Transverse colon (tissue), 4 donors: ENCODE results near the gene MTA2. TPM values are rescaled to one million over a fixed set of nuclear protein-coding genes. Genes with fewer than 3 reads are reported as not detected.

Experiments
- DNase-seq: peaks from one replicate; pipeline ENCODE4 v3.0.0-alpha.2; 2019
- H3K27ac ChIP-seq, 4 donors: fragments of 200-600 bp; sonication (generic); 2 replicates each; pipeline ENCODE4 v1.5.1; 2016 to 2018; ENCODE audit warnings: inconsistent platforms in 4 of 4
- H3K27me3 ChIP-seq: fragments of 200-600 bp; sonication (generic); 2 replicates; pipeline ENCODE4 v1.5.1; 2017; ENCODE audit warnings: inconsistent platforms
- H3K36me3 ChIP-seq, 4 donors: fragments of 200-600 bp; sonication (generic); 2 replicates each; pipeline ENCODE4 v1.5.1; 2017 to 2019; ENCODE audit warnings: inconsistent platforms in 4 of 4
- H3K4me1 ChIP-seq, 4 donors: fragments of 200-600 bp; sonication (generic); 2 replicates each; pipeline ENCODE4 v1.5.1; 2017 to 2020; ENCODE audit warnings: inconsistent platforms in 4 of 4
- H3K4me3 ChIP-seq, 4 donors: fragments of 200-600 bp; sonication (generic); 1 replicate in 1 of 4; 2 replicates in 3 of 4; pipeline versions ENCODE4 v1.5.1 to v1.6.1; 2017 to 2019; ENCODE audit warnings: inconsistent platforms in 4 of 4
- H3K9me3 ChIP-seq, 2 donors: fragments of 200-600 bp; sonication (generic); 2 replicates each; pipeline ENCODE4 v1.5.1; 2017 to 2019; ENCODE audit warnings: inconsistent platforms in 2 of 2
- CTCF ChIP-seq, 5 experiments: fragments of 200-600 bp in 3 of 5; fragments of 450-650 bp in 2 of 5; sonication (generic) in 3 of 5; IDR thresholded peaks; 1 replicate in 2 of 5; 2 replicates in 3 of 5; pipeline ENCODE4 v1.5.1; 2016 to 2017; ENCODE audit warnings: antibody characterized with exemption in 5 of 5, inconsistent platforms in 3 of 5, mild to moderate bottlenecking in 2 of 5, moderate library complexity in 1 of 5
- EP300 ChIP-seq: sonication (generic); formaldehyde crosslinking; IDR thresholded peaks from one replicate; pipeline ENCODE4 v1.6.1; 2017; ENCODE audit warnings: antibody characterized with exemption, low read depth
- POLR2A ChIP-seq: fragments of 450-650 bp; IDR thresholded peaks from one replicate; pipeline ENCODE4 v1.6.1; 2016; ENCODE audit warnings: antibody characterized with exemption, mild to moderate bottlenecking, moderate library complexity
- POLR2AphosphoS5 ChIP-seq, 3 donors: sonication (generic); formaldehyde crosslinking; IDR thresholded peaks; one replicate each; pipeline ENCODE4 v1.6.1; 2016; ENCODE audit warnings: antibody characterized with exemption in 3 of 3
- WGBS, 2 donors: methylation state at CpG; one replicate each; pipeline ENCODE4 v1.1.5; 2018; ENCODE audit warnings: low coverage in 1 of 2; 5-methylcytosine and 5-hydroxymethylcytosine counted together
- in situ Hi-C, 4 donors: fragments of 200-750 bp; cut with MboI; loops; one replicate each; pipeline versions ENCODE4 v1.15.0 to v1.15.1; 2017; ENCODE audit warnings: low sequenced_read_pairs in 3 of 4, low pct_ligation_motif_present in 1 of 4, low pct_unique_long_range_greater_than_20kb in 1 of 4
- intact Hi-C: fragments of 100-400 bp; cut with DNase I; formaldehyde crosslinking; loops from one replicate; pipeline ENCODE4 v1.15.1; 2023; ENCODE audit warnings: low total_unique reads
- total RNA-seq, 4 donors: library from RNA; depleted of rRNA; stranded (reverse); fragments of >200 nt; gene quantifications; one replicate each; pipeline ENCODE4 v1.1.0, GENCODE V29; 2016

The MTA2 gene
- total RNA-seq, 4 donors from 2014 or later, result 42.0 to 80.1 (median 62.1) TPM

- no peaks in the 10 kb centered on the region for H3K9me3 ChIP-seq
- H3K27me3 ChIP-seq, result no peaks in the 10 kb centered on the region
- WGBS, 2 donors, result 68 to 80% methylated on average over 1 to 28 of the region's 28 CpGs
- peak overlapping the region; percentile 67 to 86 (median 82) for H3K4me3 ChIP-seq
- no peak for TF ChIP-seq CTCF (IDR thresholded peaks at IDR 0.05)
- no peak for TF ChIP-seq POLR2AphosphoS5 (IDR thresholded peaks at IDR 0.05)
- no peak for TF ChIP-seq EP300
- H3K4me1 ChIP-seq, result peaks cover 16 to 24% (median 20%) of the 10 kb centered on the region in 4 donors
- no peak for DNase-seq
- H3K36me3 ChIP-seq, result no peaks in the 10 kb centered on the region
- intact Hi-C loops (no loop called here), in situ Hi-C loops (no loop called here)
- H3K27ac ChIP-seq, result peak overlapping the region; percentile 93 to 97 (median 95)
Observed at GRCh38 chr11:62610814-62611704, 9.4 kb upstream of the MTA2 start.

- Histone ChIP-seq H3K4me3 (no peak overlapping the region), H3K36me3 (no peaks in the 10 kb centered on the region), H3K27ac (no peak overlapping the region), H3K4me1 (peaks cover 16 to 24% (median 20%) of the 10 kb centered on the region in 4 donors), H3K27me3 (no peaks in the 10 kb centered on the region), H3K9me3 (no peaks in the 10 kb centered on the region)
- DNase-seq, result no peak
- intact Hi-C loops, result no loop called here
- no peak for TF ChIP-seq CTCF (IDR thresholded peaks at IDR 0.05)
- in situ Hi-C loops, result no loop called here
- WGBS, 2 donors, result 75 to 94% methylated on average over 3 to 6 of the region's 6 CpGs
Observed at GRCh38 chr11:62610403-62610802, 8.7 kb upstream of the MTA2 start.

GRCh38 chr11:62608776-62609175 lies 7.1 kb upstream of the MTA2 start:
- H3K27me3 ChIP-seq, result no peaks in the 10 kb centered on the region
- H3K4me3 ChIP-seq, result no peak overlapping the region
- TF ChIP-seq POLR2A, result no peak
- TF ChIP-seq CTCF (IDR thresholded peaks at IDR 0.05), result no peak
- no peak for TF ChIP-seq EP300
- TF ChIP-seq POLR2AphosphoS5 (IDR thresholded peaks at IDR 0.05), result no peak
- H3K27ac ChIP-seq, result no peak overlapping the region
- intact Hi-C loops, result no loop called here
- in situ Hi-C loops, result no loop called here
- DNase-seq, result no peak
- H3K9me3 ChIP-seq, result no peaks in the 10 kb centered on the region
- WGBS, 2 donors, result 88% methylated on average over 12 of the region's 12 CpGs; no CpG with 5 or more reads in 1 of the 2 donors
- H3K36me3 ChIP-seq, result no peaks in the 10 kb centered on the region
- peaks cover 16 to 28% (median 20%) of the 10 kb centered on the region in 4 donors for H3K4me1 ChIP-seq

GRCh38 chr11:62607714-62608113 lies 6.0 kb upstream of the MTA2 start:
- no peaks in the 10 kb centered on the region for H3K36me3 ChIP-seq
- in situ Hi-C loops (no loop called here), intact Hi-C loops (no loop called here)
- 78 to 80% methylated on average over 4 of the region's 4 CpGs for WGBS, 2 donors
- peaks cover 11 to 30% (median 17%) of the 10 kb centered on the region in 4 donors for H3K4me1 ChIP-seq
- TF ChIP-seq EP300 (no peak), POLR2AphosphoS5 (IDR thresholded peaks at IDR 0.05) (no peak), POLR2A (no peak), CTCF (IDR thresholded peaks at IDR 0.05) (no peak)
- no peak overlapping the region for H3K27ac ChIP-seq
- H3K9me3 ChIP-seq, result no peaks in the 10 kb centered on the region
- DNase-seq, result no peak
- no peak overlapping the region for H3K4me3 ChIP-seq
- H3K27me3 ChIP-seq, result no peaks in the 10 kb centered on the region
